Measurements from ENCODE around the gene PEX11G. TPM values are rescaled to one million over a fixed set of nuclear protein-coding genes. Genes with fewer than 3 reads are reported as not detected.

The PEX11G gene
- total RNA-seq, 1 experiment from 2014 or later, result 4.3 TPM

DNA sequence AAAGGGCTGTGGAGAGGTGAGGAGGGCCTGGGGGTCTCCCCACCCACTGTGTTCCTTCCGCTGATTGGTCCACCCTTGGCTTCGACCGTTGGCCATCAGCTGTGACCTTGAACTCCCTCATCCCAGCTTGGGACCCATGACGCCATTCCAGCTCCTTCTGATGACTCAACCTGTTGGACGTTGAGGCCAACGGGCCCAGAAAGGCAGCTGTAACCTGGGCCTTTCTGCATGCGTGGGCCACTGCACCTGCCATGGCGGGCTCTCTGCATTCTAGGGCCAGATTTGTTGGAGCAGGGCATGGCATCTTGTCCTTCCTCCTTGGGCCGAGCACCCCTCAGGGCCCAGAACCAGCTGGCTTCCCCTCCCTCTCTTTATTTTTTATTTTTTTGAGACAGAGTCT lies 30.2 kb downstream of the PEX11G start (continued):
- TF ChIP-seq, protein P1, sequence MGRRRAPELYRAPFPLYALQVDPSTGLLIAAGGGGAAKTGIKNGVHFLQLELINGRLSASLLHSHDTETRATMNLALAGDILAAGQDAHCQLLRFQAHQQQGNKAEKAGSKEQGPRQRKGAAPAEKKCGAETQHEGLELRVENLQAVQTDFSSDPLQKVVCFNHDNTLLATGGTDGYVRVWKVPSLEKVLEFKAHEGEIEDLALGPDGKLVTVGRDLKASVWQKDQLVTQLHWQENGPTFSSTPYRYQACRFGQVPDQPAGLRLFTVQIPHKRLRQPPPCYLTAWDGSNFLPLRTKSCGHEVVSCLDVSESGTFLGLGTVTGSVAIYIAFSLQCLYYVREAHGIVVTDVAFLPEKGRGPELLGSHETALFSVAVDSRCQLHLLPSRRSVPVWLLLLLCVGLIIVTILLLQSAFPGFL (CRISPR knock-in tag; IDR thresholded peaks at IDR 0.05; ENCODE audit: borderline replicate concordance), result no peak
- TF ChIP-seq GTF2I (CRISPR knock-in tag; conservative IDR thresholded peaks at IDR 0.05), result no peak
- TF ChIP-seq, protein P2, sequence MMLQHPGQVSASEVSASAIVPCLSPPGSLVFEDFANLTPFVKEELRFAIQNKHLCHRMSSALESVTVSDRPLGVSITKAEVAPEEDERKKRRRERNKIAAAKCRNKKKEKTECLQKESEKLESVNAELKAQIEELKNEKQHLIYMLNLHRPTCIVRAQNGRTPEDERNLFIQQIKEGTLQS (CRISPR knock-in tag; conservative IDR thresholded peaks at IDR 0.05), result no peak
- no peak for TF ChIP-seq NR2C2 (CRISPR knock-in tag; IDR thresholded peaks at IDR 0.05)
- no peak for TF ChIP-seq JUN (CRISPR knock-in tag; IDR thresholded peaks at IDR 0.05)
- no peak for TF ChIP-seq OVOL2 (CRISPR knock-in tag; IDR thresholded peaks at IDR 0.05; ENCODE audit: borderline replicate concordance)
- TF ChIP-seq FOXK1 (CRISPR knock-in tag; IDR thresholded peaks at IDR 0.05), result no peak
- TF ChIP-seq, protein P3, sequence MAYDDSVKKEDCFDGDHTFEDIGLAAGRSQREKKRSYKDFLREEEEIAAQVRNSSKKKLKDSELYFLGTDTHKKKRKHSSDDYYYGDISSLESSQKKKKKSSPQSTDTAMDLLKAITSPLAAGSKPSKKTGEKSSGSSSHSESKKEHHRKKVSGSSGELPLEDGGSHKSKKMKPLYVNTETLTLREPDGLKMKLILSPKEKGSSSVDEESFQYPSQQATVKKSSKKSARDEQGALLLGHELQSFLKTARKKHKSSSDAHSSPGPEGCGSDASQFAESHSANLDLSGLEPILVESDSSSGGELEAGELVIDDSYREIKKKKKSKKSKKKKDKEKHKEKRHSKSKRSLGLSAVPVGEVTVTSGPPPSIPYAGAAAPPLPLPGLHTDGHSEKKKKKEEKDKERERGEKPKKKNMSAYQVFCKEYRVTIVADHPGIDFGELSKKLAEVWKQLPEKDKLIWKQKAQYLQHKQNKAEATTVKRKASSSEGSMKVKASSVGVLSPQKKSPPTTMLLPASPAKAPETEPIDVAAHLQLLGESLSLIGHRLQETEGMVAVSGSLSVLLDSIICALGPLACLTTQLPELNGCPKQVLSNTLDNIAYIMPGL (CRISPR knock-in tag; IDR thresholded peaks at IDR 0.05), result no peak
- TF ChIP-seq, protein P4, sequence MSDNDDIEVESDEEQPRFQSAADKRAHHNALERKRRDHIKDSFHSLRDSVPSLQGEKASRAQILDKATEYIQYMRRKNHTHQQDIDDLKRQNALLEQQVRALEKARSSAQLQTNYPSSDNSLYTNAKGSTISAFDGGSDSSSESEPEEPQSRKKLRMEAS (CRISPR knock-in tag; IDR thresholded peaks at IDR 0.05), result no peak

DNA sequence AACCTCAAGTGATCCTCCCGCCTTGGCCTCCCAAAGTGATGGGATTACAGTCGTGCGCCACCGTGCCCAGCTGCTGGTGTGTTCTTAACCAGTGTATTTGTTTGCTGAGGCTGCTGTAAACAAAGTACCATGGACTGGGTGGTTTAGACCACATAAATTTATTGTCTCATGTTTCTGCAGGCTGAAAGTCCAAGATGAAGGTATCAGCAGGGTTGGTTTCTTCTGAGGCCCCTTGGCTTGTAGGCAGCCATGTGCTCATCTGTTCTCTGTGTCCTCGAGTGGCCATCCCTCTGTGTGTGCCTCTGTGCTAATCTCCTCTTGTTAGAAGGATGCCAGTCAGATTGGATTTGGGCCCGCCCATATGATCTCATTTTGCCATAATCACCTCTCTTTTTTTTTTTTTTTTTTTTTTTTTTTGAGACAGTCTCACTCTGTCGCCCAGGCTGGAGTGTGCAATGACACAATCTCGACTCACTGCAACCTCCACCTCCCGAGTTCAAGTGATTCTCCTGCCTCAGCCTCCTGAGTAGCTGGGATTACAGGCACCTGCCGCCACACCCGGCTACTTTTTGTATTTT lies 31.8 kb downstream of the PEX11G start:
- TF ChIP-seq FOXJ3 (CRISPR knock-in tag; IDR thresholded peaks at IDR 0.05; ENCODE audit: borderline replicate concordance) (no peak), RELA (CRISPR knock-in tag; IDR thresholded peaks at IDR 0.05; ENCODE audit: borderline replicate concordance) (no peak), ATF1 (CRISPR knock-in tag; IDR thresholded peaks at IDR 0.05) (no peak), FOXK1 (CRISPR knock-in tag; IDR thresholded peaks at IDR 0.05) (no peak), SP1 (CRISPR knock-in tag; conservative IDR thresholded peaks at IDR 0.05) (no peak)
- TF ChIP-seq, protein P5, sequence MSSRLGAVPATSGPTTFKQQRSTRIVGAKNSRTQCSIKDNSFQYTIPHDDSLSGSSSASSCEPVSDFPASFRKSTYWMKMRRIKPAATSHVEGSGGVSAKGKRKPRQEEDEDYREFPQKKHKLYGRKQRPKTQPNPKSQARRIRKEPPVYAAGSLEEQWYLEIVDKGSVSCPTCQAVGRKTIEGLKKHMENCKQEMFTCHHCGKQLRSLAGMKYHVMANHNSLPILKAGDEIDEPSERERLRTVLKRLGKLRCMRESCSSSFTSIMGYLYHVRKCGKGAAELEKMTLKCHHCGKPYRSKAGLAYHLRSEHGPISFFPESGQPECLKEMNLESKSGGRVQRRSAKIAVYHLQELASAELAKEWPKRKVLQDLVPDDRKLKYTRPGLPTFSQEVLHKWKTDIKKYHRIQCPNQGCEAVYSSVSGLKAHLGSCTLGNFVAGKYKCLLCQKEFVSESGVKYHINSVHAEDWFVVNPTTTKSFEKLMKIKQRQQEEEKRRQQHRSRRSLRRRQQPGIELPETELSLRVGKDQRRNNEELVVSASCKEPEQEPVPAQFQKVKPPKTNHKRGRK (CRISPR knock-in tag; IDR thresholded peaks at IDR 0.05; ENCODE audit: borderline replicate concordance), result no peak
- TF ChIP-seq, protein P6, sequence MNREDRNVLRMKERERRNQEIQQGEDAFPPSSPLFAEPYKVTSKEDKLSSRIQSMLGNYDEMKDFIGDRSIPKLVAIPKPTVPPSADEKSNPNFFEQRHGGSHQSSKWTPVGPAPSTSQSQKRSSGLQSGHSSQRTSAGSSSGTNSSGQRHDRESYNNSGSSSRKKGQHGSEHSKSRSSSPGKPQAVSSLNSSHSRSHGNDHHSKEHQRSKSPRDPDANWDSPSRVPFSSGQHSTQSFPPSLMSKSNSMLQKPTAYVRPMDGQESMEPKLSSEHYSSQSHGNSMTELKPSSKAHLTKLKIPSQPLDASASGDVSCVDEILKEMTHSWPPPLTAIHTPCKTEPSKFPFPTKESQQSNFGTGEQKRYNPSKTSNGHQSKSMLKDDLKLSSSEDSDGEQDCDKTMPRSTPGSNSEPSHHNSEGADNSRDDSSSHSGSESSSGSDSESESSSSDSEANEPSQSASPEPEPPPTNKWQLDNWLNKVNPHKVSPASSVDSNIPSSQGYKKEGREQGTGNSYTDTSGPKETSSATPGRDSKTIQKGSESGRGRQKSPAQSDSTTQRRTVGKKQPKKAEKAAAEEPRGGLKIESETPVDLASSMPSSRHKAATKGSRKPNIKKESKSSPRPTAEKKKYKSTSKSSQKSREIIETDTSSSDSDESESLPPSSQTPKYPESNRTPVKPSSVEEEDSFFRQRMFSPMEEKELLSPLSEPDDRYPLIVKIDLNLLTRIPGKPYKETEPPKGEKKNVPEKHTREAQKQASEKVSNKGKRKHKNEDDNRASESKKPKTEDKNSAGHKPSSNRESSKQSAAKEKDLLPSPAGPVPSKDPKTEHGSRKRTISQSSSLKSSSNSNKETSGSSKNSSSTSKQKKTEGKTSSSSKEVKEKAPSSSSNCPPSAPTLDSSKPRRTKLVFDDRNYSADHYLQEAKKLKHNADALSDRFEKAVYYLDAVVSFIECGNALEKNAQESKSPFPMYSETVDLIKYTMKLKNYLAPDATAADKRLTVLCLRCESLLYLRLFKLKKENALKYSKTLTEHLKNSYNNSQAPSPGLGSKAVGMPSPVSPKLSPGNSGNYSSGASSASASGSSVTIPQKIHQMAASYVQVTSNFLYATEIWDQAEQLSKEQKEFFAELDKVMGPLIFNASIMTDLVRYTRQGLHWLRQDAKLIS (CRISPR knock-in tag; IDR thresholded peaks at IDR 0.05; ENCODE audit: borderline replicate concordance), result no peak
- TF ChIP-seq, protein P7, sequence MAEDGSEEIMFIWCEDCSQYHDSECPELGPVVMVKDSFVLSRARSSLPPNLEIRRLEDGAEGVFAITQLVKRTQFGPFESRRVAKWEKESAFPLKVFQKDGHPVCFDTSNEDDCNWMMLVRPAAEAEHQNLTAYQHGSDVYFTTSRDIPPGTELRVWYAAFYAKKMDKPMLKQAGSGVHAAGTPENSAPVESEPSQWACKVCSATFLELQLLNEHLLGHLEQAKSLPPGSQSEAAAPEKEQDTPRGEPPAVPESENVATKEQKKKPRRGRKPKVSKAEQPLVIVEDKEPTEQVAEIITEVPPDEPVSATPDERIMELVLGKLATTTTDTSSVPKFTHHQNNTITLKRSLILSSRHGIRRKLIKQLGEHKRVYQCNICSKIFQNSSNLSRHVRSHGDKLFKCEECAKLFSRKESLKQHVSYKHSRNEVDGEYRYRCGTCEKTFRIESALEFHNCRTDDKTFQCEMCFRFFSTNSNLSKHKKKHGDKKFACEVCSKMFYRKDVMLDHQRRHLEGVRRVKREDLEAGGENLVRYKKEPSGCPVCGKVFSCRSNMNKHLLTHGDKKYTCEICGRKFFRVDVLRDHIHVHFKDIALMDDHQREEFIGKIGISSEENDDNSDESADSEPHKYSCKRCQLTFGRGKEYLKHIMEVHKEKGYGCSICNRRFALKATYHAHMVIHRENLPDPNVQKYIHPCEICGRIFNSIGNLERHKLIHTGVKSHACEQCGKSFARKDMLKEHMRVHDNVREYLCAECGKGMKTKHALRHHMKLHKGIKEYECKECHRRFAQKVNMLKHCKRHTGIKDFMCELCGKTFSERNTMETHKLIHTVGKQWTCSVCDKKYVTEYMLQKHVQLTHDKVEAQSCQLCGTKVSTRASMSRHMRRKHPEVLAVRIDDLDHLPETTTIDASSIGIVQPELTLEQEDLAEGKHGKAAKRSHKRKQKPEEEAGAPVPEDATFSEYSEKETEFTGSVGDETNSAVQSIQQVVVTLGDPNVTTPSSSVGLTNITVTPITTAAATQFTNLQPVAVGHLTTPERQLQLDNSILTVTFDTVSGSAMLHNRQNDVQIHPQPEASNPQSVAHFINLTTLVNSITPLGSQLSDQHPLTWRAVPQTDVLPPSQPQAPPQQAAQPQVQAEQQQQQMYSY (CRISPR knock-in tag; IDR thresholded peaks at IDR 0.05), result no peak
- TF ChIP-seq, protein P8, sequence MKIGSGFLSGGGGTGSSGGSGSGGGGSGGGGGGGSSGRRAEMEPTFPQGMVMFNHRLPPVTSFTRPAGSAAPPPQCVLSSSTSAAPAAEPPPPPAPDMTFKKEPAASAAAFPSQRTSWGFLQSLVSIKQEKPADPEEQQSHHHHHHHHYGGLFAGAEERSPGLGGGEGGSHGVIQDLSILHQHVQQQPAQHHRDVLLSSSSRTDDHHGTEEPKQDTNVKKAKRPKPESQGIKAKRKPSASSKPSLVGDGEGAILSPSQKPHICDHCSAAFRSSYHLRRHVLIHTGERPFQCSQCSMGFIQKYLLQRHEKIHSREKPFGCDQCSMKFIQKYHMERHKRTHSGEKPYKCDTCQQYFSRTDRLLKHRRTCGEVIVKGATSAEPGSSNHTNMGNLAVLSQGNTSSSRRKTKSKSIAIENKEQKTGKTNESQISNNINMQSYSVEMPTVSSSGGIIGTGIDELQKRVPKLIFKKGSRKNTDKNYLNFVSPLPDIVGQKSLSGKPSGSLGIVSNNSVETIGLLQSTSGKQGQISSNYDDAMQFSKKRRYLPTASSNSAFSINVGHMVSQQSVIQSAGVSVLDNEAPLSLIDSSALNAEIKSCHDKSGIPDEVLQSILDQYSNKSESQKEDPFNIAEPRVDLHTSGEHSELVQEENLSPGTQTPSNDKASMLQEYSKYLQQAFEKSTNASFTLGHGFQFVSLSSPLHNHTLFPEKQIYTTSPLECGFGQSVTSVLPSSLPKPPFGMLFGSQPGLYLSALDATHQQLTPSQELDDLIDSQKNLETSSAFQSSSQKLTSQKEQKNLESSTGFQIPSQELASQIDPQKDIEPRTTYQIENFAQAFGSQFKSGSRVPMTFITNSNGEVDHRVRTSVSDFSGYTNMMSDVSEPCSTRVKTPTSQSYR (CRISPR knock-in tag; IDR thresholded peaks at IDR 0.05), result no peak
- DNase-seq (ENCODE audit: low spot score), result no peak
- Mint-ChIP-seq H3K27me3 (ENCODE audit: low read depth) (no peaks in the 10 kb centered on the region; the same call in 1 of the 2 replicates), H3K4me1 (no peaks in the 10 kb centered on the region), H3K9me3 (peaks cover 32% of the 10 kb centered on the region), H3K36me3 (peaks cover 55% of the 10 kb centered on the region), H3K4me3 (no peak overlapping the region), H3K27ac (no peak overlapping the region)
- POLR2A ChIA-PET, result no interaction called here
- ATAC-seq, result no peak
- CTCF ChIA-PET, result no interaction called here

Data from WTC11 (cell line).